Thymus (tissue), 11 donors: ENCODE results near the gene LRRIQ3. TPM values are rescaled to one million over a fixed set of nuclear protein-coding genes. Genes with fewer than 3 reads are reported as not detected.
A peak's percentile ranks its signal among the peaks of the same experiment; 100 is the strongest.

Source experiments
- DNase-seq, 9 donors: peaks; one replicate each; pipeline ENCODE4 v3.0.0-alpha.2; 2013; ENCODE audit warnings: low spot score in 9 of 9, low read depth in 6 of 9, missing footprints in 1 of 9
- H3K27ac ChIP-seq, 2 donors: one replicate each; pipeline ENCODE4 v1.5.1; 2013; ENCODE audit warnings: control low read depth in 1 of 2, low read depth in 1 of 2, low read length in 1 of 2, mild to moderate bottlenecking in 1 of 2, moderate library complexity in 1 of 2
- H3K27me3 ChIP-seq, 2 donors: one replicate each; pipeline ENCODE4 v1.5.1; 2013; ENCODE audit warnings: low read length in 1 of 2; ENCODE audit not compliant: control insufficient read depth in 2 of 2, insufficient read depth in 1 of 2
- H3K36me3 ChIP-seq, 2 donors: one replicate each; pipeline ENCODE4 v1.5.1; 2013; ENCODE audit warnings: low read length in 1 of 2, mild to moderate bottlenecking in 1 of 2, moderate library complexity in 1 of 2; ENCODE audit not compliant: control insufficient read depth in 2 of 2, insufficient read depth in 2 of 2
- H3K4me1 ChIP-seq, 2 donors: one replicate each; pipeline ENCODE4 v1.5.1; 2013; ENCODE audit warnings: low read length in 2 of 2; ENCODE audit not compliant: control insufficient read depth in 2 of 2, insufficient read depth in 2 of 2
- H3K4me3 ChIP-seq, 2 donors: one replicate each; pipeline ENCODE4 v1.5.1; 2013; ENCODE audit warnings: low read length in 2 of 2, control low read depth in 1 of 2, mild to moderate bottlenecking in 1 of 2
- H3K9me3 ChIP-seq, 2 donors: one replicate each; pipeline ENCODE4 v1.5.1; 2013; ENCODE audit warnings: low read length in 1 of 2, mild to moderate bottlenecking in 1 of 2; ENCODE audit not compliant: control insufficient read depth in 2 of 2, insufficient read depth in 1 of 2
- WGBS: extraction: QIAGEN DNeasy Blood & Tissue Kit; methylation state at CpG from one replicate; pipeline ENCODE4 v1.1.7; 2013; 5-methylcytosine and 5-hydroxymethylcytosine counted together
- polyA plus RNA-seq: library from polyadenylated mRNA; stranded (reverse); fragments of 200-250 nt; gene quantifications from one replicate; pipeline ENCODE4 v1.2.3, GENCODE V29; 2013
- total RNA-seq: library from RNA; stranded (reverse); fragments of 120-200 nt; gene quantifications from one replicate; pipeline ENCODE4 v1.2.4, GENCODE V29; 2013
- donor health status: healthy.

Gene LRRIQ3
- total and polyA plus RNA-seq, 2 donors, result 1.3 to 1.4 TPM

- no peaks in the 10 kb centered on the region for H3K4me1 ChIP-seq
- H3K9me3 ChIP-seq, result no peaks in the 10 kb centered on the region
- WGBS, result 71% methylated on average over 1 of the region's 1 CpG
- H3K4me3 ChIP-seq, result no peak overlapping the region
- no peak for DNase-seq
- H3K36me3 ChIP-seq, result no peaks in the 10 kb centered on the region
- H3K27me3 ChIP-seq, result no peaks in the 10 kb centered on the region
- no peak overlapping the region for H3K27ac ChIP-seq
Observed at GRCh38 chr1:74053407-74053806, 144.6 kb downstream of the LRRIQ3 start.

GRCh38 chr1:74050386-74050785 lies 147.6 kb downstream of the LRRIQ3 start:
- Histone ChIP-seq H3K27me3 (no peaks in the 10 kb centered on the region), H3K4me1 (no peaks in the 10 kb centered on the region), H3K27ac (no peak overlapping the region), H3K4me3 (no peak overlapping the region), H3K36me3 (no peaks in the 10 kb centered on the region), H3K9me3 (no peaks in the 10 kb centered on the region)
- no peak for DNase-seq
- 61% methylated on average over 2 of the region's 2 CpGs for WGBS

GRCh38 chr1:74038042-74038441 lies 159.9 kb downstream of the LRRIQ3 start:
- Histone ChIP-seq H3K4me3 (no peak overlapping the region), H3K9me3 (peaks cover 0 to 11% of the 10 kb centered on the region in 2 donors), H3K27me3 (no peaks in the 10 kb centered on the region), H3K4me1 (no peaks in the 10 kb centered on the region), H3K27ac (no peak overlapping the region), H3K36me3 (no peaks in the 10 kb centered on the region)
- 93% methylated on average over 3 of the region's 3 CpGs for WGBS
- DNase-seq, result no peak

GRCh38 chr1:74012583-74012982 lies 185.4 kb downstream of the LRRIQ3 start:
- Histone ChIP-seq H3K9me3 (no peaks in the 10 kb centered on the region), H3K27me3 (no peaks in the 10 kb centered on the region), H3K27ac (no peak overlapping the region), H3K4me3 (no peak overlapping the region), H3K36me3 (no peaks in the 10 kb centered on the region), H3K4me1 (no peaks in the 10 kb centered on the region)
- DNase-seq, result no peak
- WGBS, result 23% methylated on average over 1 of the region's 1 CpG

GRCh38 chr1:74011736-74012135 lies 186.2 kb downstream of the LRRIQ3 start:
- no peak for DNase-seq
- H3K27ac ChIP-seq, result no peak overlapping the region
- H3K4me3 ChIP-seq, result no peak overlapping the region
- H3K4me1 ChIP-seq, result no peaks in the 10 kb centered on the region
- no peaks in the 10 kb centered on the region for H3K9me3 ChIP-seq
- no peaks in the 10 kb centered on the region for H3K27me3 ChIP-seq
- H3K36me3 ChIP-seq, result no peaks in the 10 kb centered on the region

- no peaks in the 10 kb centered on the region for H3K27me3 ChIP-seq
- 80% methylated on average over 7 of the region's 7 CpGs for WGBS
- H3K4me3 ChIP-seq, result no peak overlapping the region
Observed at GRCh38 chr1:74010206-74010605, 187.8 kb downstream of the LRRIQ3 start.

GRCh38 chr1:74005533-74005932 lies 192.4 kb downstream of the LRRIQ3 start:
- no peak for DNase-seq
- no peaks in the 10 kb centered on the region for H3K27me3 ChIP-seq
- 87% methylated on average over 4 of the region's 4 CpGs for WGBS
- H3K9me3 ChIP-seq, result no peaks in the 10 kb centered on the region
- no peaks in the 10 kb centered on the region for H3K4me1 ChIP-seq
- no peaks in the 10 kb centered on the region for H3K36me3 ChIP-seq
- no peak overlapping the region for H3K27ac ChIP-seq
- H3K4me3 ChIP-seq, result no peak overlapping the region

More at GRCh38 chr1:74010206-74010605, 187.8 kb downstream of the LRRIQ3 start:
- H3K27ac ChIP-seq, result no peak overlapping the region
- peak in 2 of 9 donors; percentile 1 to 2 for DNase-seq
- H3K9me3 ChIP-seq, result no peaks in the 10 kb centered on the region
- no peaks in the 10 kb centered on the region for H3K4me1 ChIP-seq
- H3K36me3 ChIP-seq, result no peaks in the 10 kb centered on the region

GRCh38 chr1:74003806-74004205 lies 194.2 kb downstream of the LRRIQ3 start:
- no peak for DNase-seq
- no peaks in the 10 kb centered on the region for H3K4me1 ChIP-seq
- H3K36me3 ChIP-seq, result no peaks in the 10 kb centered on the region
- H3K27me3 ChIP-seq, result no peaks in the 10 kb centered on the region
- H3K27ac ChIP-seq, result no peak overlapping the region
- H3K9me3 ChIP-seq, result no peaks in the 10 kb centered on the region
- H3K4me3 ChIP-seq, result no peak overlapping the region

GRCh38 chr1:73998348-73998959 lies 199.5 kb downstream of the LRRIQ3 start:
- no peak overlapping the region for H3K27ac ChIP-seq
- no peak overlapping the region for H3K4me3 ChIP-seq
- WGBS, result 26% methylated on average over 2 of the region's 2 CpGs
- DNase-seq, result peak in 2 of 9 donors; percentile 4 to 29
- no peaks in the 10 kb centered on the region for H3K27me3 ChIP-seq
- H3K9me3 ChIP-seq, result no peaks in the 10 kb centered on the region
- H3K36me3 ChIP-seq, result no peaks in the 10 kb centered on the region
- H3K4me1 ChIP-seq, result no peaks in the 10 kb centered on the region
